Measurements from ENCODE around the gene LMNB1.
"Not testable (repeated sequence)": the region's sequence is repeated elsewhere in the genome, so short reads cannot be mapped to it uniquely, and the experiment has no call there.

LMNB1 gene

GRCh38 chr5:126829098-126829497 lies 52.2 kb downstream of the LMNB1 start:
- no peak for DNase-seq

- DNase-seq, result no peak
Measured at GRCh38 chr5:126830061-126830460, 53.1 kb downstream of the LMNB1 start.

- no peak for DNase-seq
Measured at GRCh38 chr5:126831156-126831555, 54.2 kb downstream of the LMNB1 start.

GRCh38 chr5:126836778-126837177 lies 59.8 kb downstream of the LMNB1 start:
- DNase-seq, result no peak

- no peak for DNase-seq
Measured at GRCh38 chr5:126837242-126837641, 60.3 kb downstream of the LMNB1 start.

GRCh38 chr5:126837906-126838539 lies 61.1 kb downstream of the LMNB1 start:
- DNase-seq, result no peak

- not testable (repeated sequence) for DNase-seq
Measured at GRCh38 chr5:126839407-126839806, 62.5 kb downstream of the LMNB1 start.

- not testable (repeated sequence) for DNase-seq
Measured at GRCh38 chr5:126843375-126843774, 66.4 kb downstream of the LMNB1 start.

- DNase-seq, result not testable (repeated sequence)
Measured at GRCh38 chr5:126845470-126846070, 68.6 kb downstream of the LMNB1 start.

- no peak for DNase-seq
Measured at GRCh38 chr5:126846344-126846743, 69.4 kb downstream of the LMNB1 start.

GRCh38 chr5:126846744-126847455 lies 70.0 kb downstream of the LMNB1 start:
- no peak for DNase-seq

- DNase-seq, result no peak
Measured at GRCh38 chr5:126847456-126847820, 70.5 kb downstream of the LMNB1 start.

- DNase-seq, result no peak
Measured at GRCh38 chr5:126847826-126848251, 70.9 kb downstream of the LMNB1 start.

- DNase-seq, result no peak
Measured at GRCh38 chr5:126848253-126848652, 71.3 kb downstream of the LMNB1 start.

GRCh38 chr5:126849101-126849678 lies 72.3 kb downstream of the LMNB1 start:
- DNase-seq, result no peak

- DNase-seq, result no peak
Measured at GRCh38 chr5:126851501-126852011, 74.6 kb downstream of the LMNB1 start.

GRCh38 chr5:126852091-126852571 lies 75.2 kb downstream of the LMNB1 start:
- DNase-seq, result no peak

GRCh38 chr5:126852841-126853271 lies 75.9 kb downstream of the LMNB1 start:
- DNase-seq, result no peak

- not testable (repeated sequence) for DNase-seq
Measured at GRCh38 chr5:126853541-126854307, 76.8 kb downstream of the LMNB1 start.

GRCh38 chr5:126854526-126855110 lies 77.7 kb downstream of the LMNB1 start:
- DNase-seq, result no peak

GRCh38 chr5:126855266-126855665 lies 78.3 kb downstream of the LMNB1 start:
- DNase-seq, result no peak
